HG03039 (cell line): ENCODE results near the gene ZFPL1.

ENCODE experiments used
- ATAC-seq: cut with Tn5 transposase; IDR thresholded peaks from one replicate; pipeline ENCODE4 v1.9.1; 2021; ENCODE audit warnings: mild to moderate bottlenecking, moderate library complexity; ENCODE audit not compliant: unreplicated experiment

ZFPL1 gene

DNA sequence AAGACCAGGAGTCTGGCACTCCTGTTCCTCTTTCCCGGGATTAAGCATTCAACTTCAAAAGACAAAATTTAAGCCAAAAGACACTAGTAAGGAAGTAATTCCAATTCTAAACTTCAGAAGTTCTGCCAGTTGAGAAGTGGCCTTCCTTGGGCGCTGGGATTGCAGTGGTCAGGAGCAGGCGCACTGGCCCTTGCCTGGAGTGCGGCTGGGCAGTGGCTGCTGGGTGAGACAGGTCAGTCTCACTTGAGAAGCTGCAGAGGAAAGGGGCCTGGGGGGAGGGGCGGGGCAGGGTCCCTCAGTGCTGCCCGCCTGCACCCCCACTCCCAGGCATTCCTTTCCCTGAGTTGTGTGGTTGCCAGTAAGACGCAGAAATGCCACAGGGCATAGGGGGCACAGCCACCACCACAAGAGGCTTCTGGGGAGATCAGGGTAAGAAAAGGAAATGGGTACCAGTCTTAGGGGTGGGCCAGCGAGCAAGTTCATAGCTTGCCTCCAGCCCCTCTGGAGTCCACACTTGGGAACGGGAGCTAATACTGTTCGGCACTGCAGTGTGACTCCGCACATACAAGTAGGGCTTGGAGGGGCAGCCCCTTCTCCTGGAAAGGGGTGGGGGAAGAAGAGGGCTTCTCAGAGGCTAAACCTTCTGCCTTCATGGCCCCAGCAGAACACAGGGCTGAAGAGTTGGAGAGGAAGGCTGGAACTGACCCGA lies 43.6 kb downstream of the ZFPL1 start:
- ATAC-seq: no peak

DNA sequence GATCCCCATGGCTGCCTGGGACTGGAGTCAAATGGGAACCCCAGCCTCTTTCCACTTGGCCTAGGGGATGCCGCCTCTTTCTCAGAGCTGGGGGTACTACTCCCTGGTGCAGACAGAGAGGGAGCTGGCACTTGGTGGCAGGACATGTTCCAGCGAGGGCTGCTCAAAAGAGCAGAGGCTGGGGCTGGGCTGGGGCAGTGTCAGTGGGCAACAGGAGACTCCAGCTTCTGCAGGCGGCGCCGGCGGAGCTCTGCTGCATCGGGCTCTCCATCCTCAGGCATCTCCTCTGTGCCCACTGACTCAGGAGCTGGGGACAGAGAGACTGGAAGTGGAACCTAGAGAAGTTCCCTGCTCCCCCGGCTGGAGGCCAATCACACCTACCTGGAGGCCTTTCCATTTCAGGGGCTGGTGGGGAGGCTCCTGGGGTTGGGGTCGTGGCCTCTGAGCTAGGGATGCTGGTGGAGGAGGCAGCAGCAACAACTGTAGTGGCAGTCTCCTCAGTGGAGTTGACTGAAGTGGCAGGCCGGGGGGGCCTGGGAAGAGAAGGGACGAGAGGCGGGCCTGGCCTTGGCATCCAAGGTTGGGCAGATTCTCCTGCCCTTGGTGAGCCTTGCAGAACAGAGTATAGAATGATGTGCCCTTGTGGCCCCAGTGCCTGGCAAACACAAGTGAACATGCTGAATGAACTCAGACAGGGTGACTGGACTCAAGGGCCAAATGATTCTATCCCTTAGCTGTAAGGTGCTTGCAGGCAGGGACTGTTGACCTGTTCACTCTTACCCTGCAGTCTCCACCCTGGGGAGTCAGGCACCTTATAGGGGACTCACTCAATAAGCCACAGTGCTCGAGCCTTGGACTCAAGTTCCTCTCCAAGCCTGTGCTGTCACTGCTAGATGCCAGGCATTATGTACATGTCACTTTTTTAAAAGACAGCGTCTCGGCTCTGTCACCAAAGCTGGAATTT lies 44.4 kb downstream of the ZFPL1 start:
- ATAC-seq: no peak

DNA sequence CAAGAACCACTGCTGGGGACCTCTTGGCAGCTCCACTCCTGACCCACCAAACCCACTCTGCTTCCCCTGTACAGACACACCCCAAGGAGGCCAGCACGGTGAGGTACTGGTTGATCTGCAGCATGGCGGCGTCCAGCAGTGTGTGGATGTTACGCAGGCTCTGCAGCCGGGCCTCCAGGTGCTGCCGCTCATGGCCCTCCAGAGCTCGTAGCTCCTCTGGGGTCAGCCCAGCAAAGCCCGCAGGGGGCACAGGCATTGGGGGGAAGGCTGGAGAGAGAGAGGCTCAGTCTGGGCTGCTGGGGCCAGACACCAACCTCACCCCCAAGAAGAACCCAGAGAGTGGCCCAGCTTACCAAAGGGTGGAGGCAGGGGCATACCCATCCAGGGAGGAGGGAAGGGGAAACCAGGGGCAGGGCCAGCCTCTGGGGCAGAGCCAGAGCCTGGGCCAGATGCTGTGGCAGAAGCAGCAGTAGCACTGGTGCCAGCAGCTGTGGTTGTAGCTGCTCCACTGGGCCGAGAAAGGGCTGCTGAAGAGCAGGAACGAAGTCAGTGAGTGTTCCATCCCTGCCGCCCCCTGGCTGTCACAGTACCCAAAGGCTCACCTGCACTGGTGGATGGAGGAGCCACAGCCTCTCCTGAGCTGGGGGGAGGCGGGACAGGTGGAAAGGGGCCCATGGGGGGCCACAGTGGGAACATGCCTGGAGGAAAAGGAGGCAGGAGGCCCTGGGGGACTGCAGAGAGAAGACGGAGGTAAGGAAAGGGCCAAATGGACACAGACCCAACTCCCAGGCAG lies 45.8 kb downstream of the ZFPL1 start:
- ATAC-seq: no peak

DNA sequence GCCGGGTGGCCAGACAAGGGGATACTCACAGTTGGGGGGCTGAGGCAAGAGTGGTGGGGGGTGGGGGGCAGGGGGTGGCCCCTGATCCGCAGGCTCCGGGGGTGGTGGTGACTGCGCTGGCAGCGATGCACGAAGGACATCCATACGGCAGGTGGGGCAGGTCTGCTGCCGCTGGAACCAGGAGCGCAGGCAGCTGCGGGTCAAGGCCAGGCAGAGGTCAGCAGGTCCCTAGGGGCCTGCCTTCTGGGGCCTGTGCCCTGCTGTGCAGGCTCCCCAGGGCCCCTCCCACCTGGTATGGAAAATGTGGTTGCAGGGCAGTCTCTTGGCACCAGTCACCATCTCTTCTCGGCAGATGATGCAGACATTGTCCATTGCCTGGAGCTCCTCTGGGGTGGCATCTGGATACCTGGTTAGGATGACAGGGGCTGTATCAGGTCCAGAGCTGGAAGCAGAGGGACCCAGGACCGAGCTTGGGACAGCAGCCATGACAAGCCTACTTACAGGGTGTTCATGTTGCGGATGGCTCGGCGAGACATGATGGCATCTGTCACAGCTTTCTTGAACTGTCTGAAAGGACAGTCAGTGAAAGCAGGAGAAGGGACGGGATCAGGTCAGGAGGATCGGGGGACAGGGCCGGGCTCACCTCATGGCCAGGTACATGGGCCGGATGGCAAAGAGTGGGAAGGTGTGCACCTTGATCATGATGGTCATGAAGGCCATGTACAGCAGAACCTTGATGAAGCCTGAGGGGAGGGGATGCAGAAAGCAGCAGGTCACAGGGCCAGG lies 46.8 kb downstream of the ZFPL1 start:
- ATAC-seq: no peak

DNA sequence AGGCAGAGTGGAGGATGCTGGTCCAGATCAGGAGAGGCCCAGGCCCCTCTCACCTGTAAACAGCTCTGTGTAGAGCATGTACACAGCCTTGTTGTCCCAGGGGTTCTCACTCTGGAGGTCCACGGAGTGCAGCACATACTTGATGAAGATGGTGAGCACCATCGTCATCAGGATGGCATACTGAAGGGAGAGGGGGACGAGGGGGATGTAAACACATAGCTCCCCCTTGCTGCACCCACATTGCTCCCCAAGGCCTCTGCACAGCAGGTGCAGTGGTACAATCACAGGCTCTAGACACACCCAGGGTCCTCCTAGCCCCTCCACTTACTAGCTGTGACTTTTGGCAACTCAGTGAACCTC lies 47.4 kb downstream of the ZFPL1 start:
- no peak for ATAC-seq

DNA sequence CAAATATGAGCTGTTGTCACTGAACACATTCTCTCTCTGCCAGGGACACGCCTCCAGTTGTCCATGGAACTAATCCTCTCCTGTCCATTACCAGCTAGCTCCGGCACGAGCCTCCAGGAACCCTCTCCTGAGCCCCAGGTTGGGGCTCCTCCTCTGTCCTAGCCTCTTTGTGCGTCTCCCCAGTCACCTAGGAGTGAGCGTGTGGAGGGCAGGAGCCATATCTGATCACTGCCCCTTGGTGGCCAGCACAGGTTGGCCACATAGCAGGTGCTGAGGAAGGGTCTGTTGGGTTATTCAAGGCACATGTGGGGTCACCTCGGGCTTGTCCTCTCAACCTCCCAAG lies 47.8 kb downstream of the ZFPL1 start:
- no peak for ATAC-seq

DNA sequence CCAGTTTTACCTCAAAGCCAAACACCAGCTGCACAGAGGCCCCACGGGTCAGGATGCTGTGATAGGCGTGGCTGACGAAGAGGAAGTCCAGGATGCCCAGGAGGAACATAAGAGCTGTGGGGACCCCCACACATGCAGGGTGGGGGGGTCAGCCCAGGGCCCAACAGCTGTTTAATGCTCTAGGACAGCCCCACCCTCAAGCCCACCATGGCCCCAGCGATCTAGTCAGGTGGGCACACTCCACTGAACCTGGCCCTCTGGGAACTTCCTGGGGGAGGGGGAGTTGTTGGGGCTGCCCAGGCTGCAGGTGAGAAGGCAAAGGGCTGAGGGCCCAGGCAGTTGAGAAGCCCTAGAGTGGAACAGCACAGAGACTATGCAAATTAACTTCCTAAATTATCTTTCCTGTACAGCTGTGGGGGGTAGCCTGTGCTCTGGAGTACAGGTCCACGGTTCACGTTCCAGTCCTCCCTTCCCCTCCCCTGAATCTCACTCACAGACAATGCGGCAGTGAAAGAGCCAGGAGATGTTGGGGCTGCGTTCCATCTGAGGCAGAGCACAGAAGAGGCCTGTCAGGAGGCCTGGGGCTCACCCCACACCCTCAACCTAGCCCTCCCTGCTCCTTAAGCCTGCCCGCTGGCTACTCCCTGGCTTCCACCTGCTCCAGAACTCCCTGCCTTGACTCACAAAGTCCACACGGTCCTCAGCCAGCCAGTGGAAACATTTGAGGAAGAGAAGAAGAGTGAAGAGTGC lies 48.4 kb downstream of the ZFPL1 start:
- no peak for ATAC-seq

DNA sequence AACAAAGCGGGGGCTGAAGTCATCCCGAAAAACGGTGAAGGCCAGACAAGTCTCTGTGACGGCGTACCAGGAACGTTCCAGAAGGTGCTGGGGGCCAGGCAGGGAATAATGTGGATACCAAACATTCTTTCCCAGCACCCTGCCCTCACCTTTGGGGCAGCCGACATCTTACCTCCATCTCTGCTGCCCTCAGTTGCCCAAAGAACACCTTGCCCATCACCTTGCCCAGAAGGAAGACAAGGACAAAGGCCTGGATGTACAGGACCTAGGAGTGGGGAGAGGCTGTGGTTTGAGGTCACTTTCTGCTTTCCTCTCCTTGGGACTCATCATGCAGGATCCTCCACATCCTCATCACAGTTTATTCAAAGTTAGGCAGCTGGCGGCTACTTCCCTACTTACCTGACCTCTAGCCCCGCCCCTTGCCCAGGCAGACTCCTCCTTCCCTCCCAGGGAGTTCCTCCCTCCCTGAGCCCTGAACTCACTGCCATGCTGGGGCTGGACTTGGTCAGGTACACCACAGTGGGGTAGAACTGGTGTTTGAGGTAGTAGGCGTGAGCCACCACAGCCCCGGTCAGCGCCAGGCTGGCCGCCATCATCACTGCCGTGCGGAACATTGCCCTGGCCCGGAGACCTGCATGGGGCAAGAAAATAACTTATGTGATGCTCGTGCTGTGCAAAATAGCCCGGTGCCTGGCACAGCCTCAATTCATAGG lies 49.1 kb downstream of the ZFPL1 start:
- ATAC-seq: no peak

DNA sequence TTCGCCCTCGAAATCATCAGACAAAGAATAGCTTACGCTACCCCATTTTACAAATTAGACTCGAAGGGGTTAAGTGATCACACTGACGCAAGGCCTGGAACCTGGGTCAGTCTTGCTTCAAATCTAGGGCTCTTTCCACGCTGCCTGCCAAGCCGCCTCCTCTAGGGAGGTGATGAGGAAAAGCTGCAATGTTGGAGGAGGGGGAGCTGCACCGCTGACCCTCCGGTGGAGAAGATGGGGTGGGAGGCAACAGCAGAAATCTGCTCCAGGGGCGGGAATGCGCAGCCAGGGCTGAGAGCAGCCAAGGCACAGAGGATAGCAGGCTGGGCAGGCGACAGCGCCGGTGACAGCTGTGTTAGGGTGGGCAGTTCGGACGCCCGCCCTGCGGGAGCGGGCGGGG lies 49.7 kb downstream of the ZFPL1 start:
- ATAC-seq: no peak

DNA sequence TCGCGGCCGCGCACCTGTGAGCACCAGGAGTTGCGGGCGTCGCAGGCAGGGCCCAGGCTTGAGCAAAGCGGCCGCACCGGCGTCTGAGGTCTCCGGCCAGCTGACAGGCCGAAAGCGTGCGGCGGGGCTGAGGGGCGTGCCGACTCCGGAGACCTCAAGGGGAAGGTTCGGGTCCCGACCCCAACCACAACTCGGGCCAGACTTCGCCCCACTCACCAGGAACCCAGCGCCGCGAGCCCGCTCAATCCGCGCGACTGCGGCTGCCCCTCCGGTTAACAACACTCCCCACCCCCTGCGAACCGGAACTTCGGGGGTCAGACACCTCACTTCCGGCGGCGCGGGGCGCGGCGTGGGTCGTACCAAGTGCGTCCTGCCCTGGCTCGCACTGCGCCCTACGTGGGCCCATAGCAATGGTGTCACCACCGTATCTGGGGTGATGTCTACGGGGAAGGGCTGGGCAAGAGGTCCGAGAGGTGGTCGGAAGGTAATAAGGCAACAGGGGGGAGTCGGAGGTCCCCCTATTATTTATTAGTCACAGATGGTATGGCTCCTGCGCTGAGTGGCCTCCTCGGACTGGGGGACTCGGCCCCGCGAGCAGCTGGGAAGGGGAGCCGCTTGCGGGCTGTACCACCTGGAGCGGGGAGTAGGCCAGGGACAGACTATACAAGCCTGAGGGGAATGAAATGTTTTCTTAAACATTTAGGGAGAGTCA lies 50.4 kb downstream of the ZFPL1 start, which contains the start of gene SYVN1:
Gene SYVN1, minus strand, starts transcription at position 280 of the 712 bp plus-strand sequence. CDS start 918 bp downstream, outside the sequence.
- peak; percentile 42 for ATAC-seq

DNA sequence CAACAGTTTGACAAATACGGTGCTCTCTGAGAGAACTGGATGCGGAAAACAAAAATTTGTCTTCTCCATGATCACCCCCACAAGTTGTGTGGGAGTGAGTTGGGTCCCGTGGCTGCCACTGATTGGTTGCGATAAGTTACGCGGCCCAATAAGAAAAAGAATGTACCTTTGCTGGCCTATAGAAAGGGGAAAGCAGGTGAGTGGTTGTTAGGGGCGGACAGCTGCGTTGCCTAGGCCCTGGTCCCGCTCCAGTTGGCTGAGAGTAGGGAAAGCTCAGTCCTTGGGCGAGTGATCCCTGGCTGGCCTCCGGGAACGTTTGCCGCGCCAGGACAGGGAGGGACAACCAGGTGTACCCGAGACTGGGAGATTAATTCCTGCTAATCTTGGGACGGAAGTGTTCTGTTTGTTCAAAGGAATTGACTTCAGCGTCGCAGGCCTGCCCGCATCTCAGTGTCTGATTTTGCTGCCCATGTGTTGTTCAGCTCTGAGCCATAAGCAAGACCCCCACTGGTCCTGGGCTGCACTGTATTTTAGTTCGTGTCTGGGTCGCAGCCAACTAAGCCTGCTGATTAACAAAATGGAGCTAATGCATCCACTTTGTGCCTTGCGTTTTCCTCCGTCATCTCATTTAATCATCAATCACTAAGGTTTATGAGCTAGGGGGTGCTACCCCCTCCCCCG lies 51.1 kb downstream of the ZFPL1 start:
- ATAC-seq: peak; percentile 52

DNA sequence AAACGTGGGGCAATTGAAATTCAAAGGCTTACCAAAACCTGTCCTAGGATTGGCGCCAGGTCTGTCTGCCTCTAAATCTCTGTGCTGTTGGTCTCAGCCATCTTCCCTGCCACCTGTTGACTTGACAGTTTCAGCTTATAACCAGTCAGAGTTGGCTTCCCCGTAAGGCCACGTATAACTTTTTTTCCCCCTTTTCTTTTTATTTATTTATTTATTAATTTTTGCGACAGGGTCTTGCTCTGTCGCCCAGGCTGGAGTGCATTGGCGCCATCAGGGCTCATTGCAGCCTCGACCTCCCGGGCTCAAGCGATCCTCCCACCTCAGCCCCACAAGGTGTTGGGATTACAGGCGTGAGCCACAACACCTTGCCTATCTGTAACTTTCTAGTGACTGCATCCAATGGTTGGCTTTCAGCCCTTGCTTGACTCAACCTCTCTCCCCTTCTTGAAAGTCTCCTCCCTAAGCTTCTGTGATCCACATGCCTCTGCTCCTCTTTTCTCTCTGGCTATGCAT lies 51.7 kb downstream of the ZFPL1 start:
- ATAC-seq: no peak

DNA sequence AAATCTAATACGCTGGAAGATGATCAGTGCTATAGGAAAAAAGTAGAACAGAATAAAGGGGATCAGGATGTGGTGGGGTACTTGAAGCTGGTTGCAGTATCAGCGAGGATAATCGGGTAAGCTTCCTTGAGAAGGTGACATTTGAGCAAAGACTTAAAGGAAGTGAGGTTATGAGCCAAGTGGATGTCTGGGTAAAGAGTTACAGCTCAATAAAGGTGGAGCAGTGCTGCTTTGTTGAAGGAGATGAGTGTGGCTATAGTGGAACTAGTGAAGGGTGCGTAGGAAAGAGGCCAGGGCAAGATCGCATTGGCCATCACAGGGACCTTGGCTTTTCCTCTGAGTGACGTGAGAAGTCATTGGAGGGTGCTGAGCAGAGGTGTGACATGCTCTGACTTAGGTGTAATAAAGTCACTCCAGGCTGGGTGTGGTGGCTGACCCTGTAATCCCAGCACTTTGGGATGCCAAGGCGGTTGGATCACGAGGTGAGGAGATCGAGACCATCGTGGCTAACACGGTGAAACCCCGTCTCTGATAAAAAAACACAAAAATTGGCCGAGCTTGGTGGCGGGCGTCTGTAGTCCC lies 52.6 kb downstream of the ZFPL1 start:
- ATAC-seq: no peak
